ENCODE results near the gene ANKS6. TPM values are rescaled to one million over a fixed set of nuclear protein-coding genes. Genes with fewer than 3 reads are reported as not detected.

ANKS6 gene
- total RNA-seq, 1 experiment from 2014 or later = 18.0 TPM

- Histone ChIP-seq H3K4me1 (ENCODE audit: low read length) (peaks cover 9% of the 10 kb centered on the region), H2AFZ (ENCODE audit: low read length) (no peak overlapping the region), H3K27ac (ENCODE audit: low read length) (no peak overlapping the region), H3K36me3 (ENCODE audit: insufficient read depth, low read length) (peaks cover 7% of the 10 kb centered on the region; the same call in 1 of the 2 replicates), H3K27me3 (ENCODE audit: low read length) (no peaks in the 10 kb centered on the region), H3K9me2 (replicated peaks; ENCODE audit: insufficient read depth, low read length) (no peaks in the 10 kb centered on the region), H3K4me3 (ENCODE audit: low read length) (no peak overlapping the region), H3K9ac (ENCODE audit: low read length) (no peak overlapping the region), H3K4me2 (ENCODE audit: low read depth, low read length, poor library complexity, severe bottlenecking) (no peak overlapping the region), H3K79me2 (ENCODE audit: low read length) (no peaks in the 10 kb centered on the region), H3K9me3 (ENCODE audit: low read length) (no peaks in the 10 kb centered on the region), H4K20me1 (ENCODE audit: insufficient read depth, low read depth, low read length) (no peaks in the 10 kb centered on the region)
- no peak for DNase-seq
Measured at GRCh38 chr9:98767196-98767595, 29.2 kb downstream of the ANKS6 start.

- H3K36me3 ChIP-seq (ENCODE audit: insufficient read depth, low read length) = peaks cover 8% of the 10 kb centered on the region; the same call in 1 of the 2 replicates
- no peak overlapping the region for H3K4me3 ChIP-seq (ENCODE audit: low read length)
- peaks cover 9% of the 10 kb centered on the region for H3K4me1 ChIP-seq (ENCODE audit: low read length)
- DNase-seq = no peak
- no peak overlapping the region for H2AFZ ChIP-seq (ENCODE audit: low read length)
- H4K20me1 ChIP-seq (ENCODE audit: insufficient read depth, low read depth, low read length) = no peaks in the 10 kb centered on the region
- H3K9me2 ChIP-seq (replicated peaks; ENCODE audit: insufficient read depth, low read length) = no peaks in the 10 kb centered on the region
- no peak overlapping the region for H3K4me2 ChIP-seq (ENCODE audit: low read depth, low read length, poor library complexity, severe bottlenecking)
- no peak overlapping the region for H3K9ac ChIP-seq (ENCODE audit: low read length)
- no peaks in the 10 kb centered on the region for H3K79me2 ChIP-seq (ENCODE audit: low read length)
- no peaks in the 10 kb centered on the region for H3K9me3 ChIP-seq (ENCODE audit: low read length)
- no peaks in the 10 kb centered on the region for H3K27me3 ChIP-seq (ENCODE audit: low read length)
- H3K27ac ChIP-seq (ENCODE audit: low read length) = no peak overlapping the region
Measured at GRCh38 chr9:98766586-98766985, 29.8 kb downstream of the ANKS6 start.

GRCh38 chr9:98765256-98765655 lies 31.1 kb downstream of the ANKS6 start:
- no peak overlapping the region for H3K9ac ChIP-seq (ENCODE audit: low read length)
- no peak overlapping the region for H3K27ac ChIP-seq (ENCODE audit: low read length)
- no peaks in the 10 kb centered on the region for H3K27me3 ChIP-seq (ENCODE audit: low read length)
- no peaks in the 10 kb centered on the region for H3K79me2 ChIP-seq (ENCODE audit: low read length)
- H3K4me3 ChIP-seq (ENCODE audit: low read length) = no peak overlapping the region
- 0 out of 2 replicates have a peak, but pooled peaks cover 3% of the 10 kb centered on the region for H3K36me3 ChIP-seq (ENCODE audit: insufficient read depth, low read length)
- no peaks in the 10 kb centered on the region for H3K9me2 ChIP-seq (replicated peaks; ENCODE audit: insufficient read depth, low read length)
- H3K4me2 ChIP-seq (ENCODE audit: low read depth, low read length, poor library complexity, severe bottlenecking) = no peak overlapping the region
- H2AFZ ChIP-seq (ENCODE audit: low read length) = no peak overlapping the region
- H4K20me1 ChIP-seq (ENCODE audit: insufficient read depth, low read depth, low read length) = no peaks in the 10 kb centered on the region
- H3K4me1 ChIP-seq (ENCODE audit: low read length) = peaks cover 9% of the 10 kb centered on the region
- no peaks in the 10 kb centered on the region for H3K9me3 ChIP-seq (ENCODE audit: low read length)
- DNase-seq = no peak

GRCh38 chr9:98763986-98764745 lies 32.2 kb downstream of the ANKS6 start:
- Histone ChIP-seq H4K20me1 (ENCODE audit: insufficient read depth, low read depth, low read length) (no peaks in the 10 kb centered on the region), H3K4me3 (ENCODE audit: low read length) (no peak overlapping the region), H3K4me1 (ENCODE audit: low read length) (peaks cover 9% of the 10 kb centered on the region), H3K79me2 (ENCODE audit: low read length) (no peaks in the 10 kb centered on the region), H3K9me2 (replicated peaks; ENCODE audit: insufficient read depth, low read length) (no peaks in the 10 kb centered on the region), H3K4me2 (ENCODE audit: low read depth, low read length, poor library complexity, severe bottlenecking) (no peak overlapping the region), H3K27me3 (ENCODE audit: low read length) (no peaks in the 10 kb centered on the region), H3K27ac (ENCODE audit: low read length) (no peak overlapping the region), H3K36me3 (ENCODE audit: insufficient read depth, low read length) (peaks cover 7% of the 10 kb centered on the region; the same call in 1 of the 2 replicates), H2AFZ (ENCODE audit: low read length) (no peak overlapping the region), H3K9me3 (ENCODE audit: low read length) (no peaks in the 10 kb centered on the region), H3K9ac (ENCODE audit: low read length) (no peak overlapping the region)
- no peak for DNase-seq

GRCh38 chr9:98760231-98760630 lies 36.1 kb downstream of the ANKS6 start:
- H3K36me3 ChIP-seq (ENCODE audit: insufficient read depth, low read length) = peaks cover 17% of the 10 kb centered on the region; the same call in 1 of the 2 replicates
- no peak overlapping the region for H3K9ac ChIP-seq (ENCODE audit: low read length)
- no peaks in the 10 kb centered on the region for H3K9me3 ChIP-seq (ENCODE audit: low read length)
- no peaks in the 10 kb centered on the region for H3K27me3 ChIP-seq (ENCODE audit: low read length)
- H3K4me2 ChIP-seq (ENCODE audit: low read depth, low read length, poor library complexity, severe bottlenecking) = no peak overlapping the region
- H2AFZ ChIP-seq (ENCODE audit: low read length) = no peak overlapping the region
- H4K20me1 ChIP-seq (ENCODE audit: insufficient read depth, low read depth, low read length) = no peaks in the 10 kb centered on the region
- no peaks in the 10 kb centered on the region for H3K79me2 ChIP-seq (ENCODE audit: low read length)
- peaks cover 9% of the 10 kb centered on the region for H3K4me1 ChIP-seq (ENCODE audit: low read length)
- H3K4me3 ChIP-seq (ENCODE audit: low read length) = no peak overlapping the region
- H3K27ac ChIP-seq (ENCODE audit: low read length) = no peak overlapping the region
- DNase-seq = no peak
- H3K9me2 ChIP-seq (replicated peaks; ENCODE audit: insufficient read depth, low read length) = no peaks in the 10 kb centered on the region

- DNase-seq = no peak
- no peaks in the 10 kb centered on the region for H3K9me3 ChIP-seq (ENCODE audit: low read length)
- no peak overlapping the region for H3K9ac ChIP-seq (ENCODE audit: low read length)
- peaks cover 19% of the 10 kb centered on the region for H3K36me3 ChIP-seq (ENCODE audit: insufficient read depth, low read length)
- H2AFZ ChIP-seq (ENCODE audit: low read length) = no peak overlapping the region
- no peaks in the 10 kb centered on the region for H3K79me2 ChIP-seq (ENCODE audit: low read length)
- peaks cover 12% of the 10 kb centered on the region for H3K4me1 ChIP-seq (ENCODE audit: low read length)
- no peaks in the 10 kb centered on the region for H3K9me2 ChIP-seq (replicated peaks; ENCODE audit: insufficient read depth, low read length)
- no peak overlapping the region for H3K4me2 ChIP-seq (ENCODE audit: low read depth, low read length, poor library complexity, severe bottlenecking)
- H4K20me1 ChIP-seq (ENCODE audit: insufficient read depth, low read depth, low read length) = no peaks in the 10 kb centered on the region
- H3K27ac ChIP-seq (ENCODE audit: low read length) = no peak overlapping the region
- H3K27me3 ChIP-seq (ENCODE audit: low read length) = no peaks in the 10 kb centered on the region
- H3K4me3 ChIP-seq (ENCODE audit: low read length) = no peak overlapping the region
Measured at GRCh38 chr9:98755006-98755618, 41.2 kb downstream of the ANKS6 start.

- Histone ChIP-seq H3K9me2 (replicated peaks; ENCODE audit: insufficient read depth, low read length) (no peaks in the 10 kb centered on the region), H4K20me1 (ENCODE audit: insufficient read depth, low read depth, low read length) (no peaks in the 10 kb centered on the region), H3K4me3 (ENCODE audit: low read length) (no peak overlapping the region), H3K79me2 (ENCODE audit: low read length) (no peaks in the 10 kb centered on the region), H3K4me2 (ENCODE audit: low read depth, low read length, poor library complexity, severe bottlenecking) (no peak overlapping the region), H3K4me1 (ENCODE audit: low read length) (peaks cover 12% of the 10 kb centered on the region), H3K27ac (ENCODE audit: low read length) (no peak overlapping the region), H2AFZ (ENCODE audit: low read length) (no peak overlapping the region), H3K36me3 (ENCODE audit: insufficient read depth, low read length) (peaks cover 7% of the 10 kb centered on the region), H3K27me3 (ENCODE audit: low read length) (no peaks in the 10 kb centered on the region), H3K9ac (ENCODE audit: low read length) (no peak overlapping the region), H3K9me3 (ENCODE audit: low read length) (no peaks in the 10 kb centered on the region)
- no peak for DNase-seq
Measured at GRCh38 chr9:98751210-98751609, 45.1 kb downstream of the ANKS6 start.

GRCh38 chr9:98750364-98751060 lies 45.8 kb downstream of the ANKS6 start:
- Histone ChIP-seq H3K9me2 (replicated peaks; ENCODE audit: insufficient read depth, low read length) (no peaks in the 10 kb centered on the region), H3K4me1 (ENCODE audit: low read length) (peaks cover 12% of the 10 kb centered on the region), H2AFZ (ENCODE audit: low read length) (no peak overlapping the region), H3K9ac (ENCODE audit: low read length) (no peak overlapping the region), H3K4me3 (ENCODE audit: low read length) (no peak overlapping the region), H3K4me2 (ENCODE audit: low read depth, low read length, poor library complexity, severe bottlenecking) (no peak overlapping the region), H3K27ac (ENCODE audit: low read length) (no peak overlapping the region), H3K36me3 (ENCODE audit: insufficient read depth, low read length) (peaks cover 7% of the 10 kb centered on the region), H3K9me3 (ENCODE audit: low read length) (no peaks in the 10 kb centered on the region), H3K79me2 (ENCODE audit: low read length) (no peaks in the 10 kb centered on the region), H4K20me1 (ENCODE audit: insufficient read depth, low read depth, low read length) (no peaks in the 10 kb centered on the region), H3K27me3 (ENCODE audit: low read length) (no peaks in the 10 kb centered on the region)
- DNase-seq = no peak
